GM19099 (cell line): ENCODE results near the gene VENTX.

ENCODE experiments used
- POLR2A ChIP-seq: IDR thresholded peaks from 3 replicates; pipeline ENCODE4 v1.6.1; 2011; ENCODE audit warnings: low read depth; ENCODE audit not compliant: insufficient read length; ENCODE audit errors: extremely low read depth

The VENTX gene

GRCh38 chr10:133277277-133277992 is 39.8 kb downstream of the VENTX start:
- no peak for TF ChIP-seq POLR2A

- no peak for TF ChIP-seq POLR2A
Measured at GRCh38 chr10:133277993-133278576, 40.4 kb downstream of the VENTX start.

- TF ChIP-seq POLR2A = peak; percentile 11
Measured at GRCh38 chr10:133278577-133279265, 41.1 kb downstream of the VENTX start.

- TF ChIP-seq POLR2A = no peak
Measured at GRCh38 chr10:133279326-133280226, 41.9 kb downstream of the VENTX start.

GRCh38 chr10:133280391-133281059 is 42.9 kb downstream of the VENTX start:
- TF ChIP-seq POLR2A = no peak

- no peak for TF ChIP-seq POLR2A
Measured at GRCh38 chr10:133281084-133281483, 43.4 kb downstream of the VENTX start.

GRCh38 chr10:133281628-133282372 is 44.1 kb downstream of the VENTX start:
- no peak for TF ChIP-seq POLR2A

GRCh38 chr10:133282846-133283390 is 45.3 kb downstream of the VENTX start:
- TF ChIP-seq POLR2A = no peak

GRCh38 chr10:133283931-133284330 is 46.3 kb downstream of the VENTX start:
- no peak for TF ChIP-seq POLR2A

- no peak for TF ChIP-seq POLR2A
Measured at GRCh38 chr10:133285217-133285616, 47.6 kb downstream of the VENTX start.

- no peak for TF ChIP-seq POLR2A
Measured at GRCh38 chr10:133286366-133286765, 48.7 kb downstream of the VENTX start.

- TF ChIP-seq POLR2A = no peak
Measured at GRCh38 chr10:133287832-133288500, 50.3 kb downstream of the VENTX start.

- TF ChIP-seq POLR2A = no peak
Measured at GRCh38 chr10:133289761-133290160, 52.1 kb downstream of the VENTX start.
